ENCODE measurements around the gene REG3G.
"Not testable (repeated sequence)": the region's sequence is repeated elsewhere in the genome, so short reads cannot be mapped to it uniquely, and the experiment has no call there.

The REG3G gene

GRCh38 chr2:79026061-79026460, 559 bp downstream of the REG3G start:
- no peak for DNase-seq

- no peak for DNase-seq
Observed at GRCh38 chr2:79039944-79040343, 14.4 kb downstream of the REG3G start.

- DNase-seq: no peak
Observed at GRCh38 chr2:79041032-79041448, 15.5 kb downstream of the REG3G start.

DNA sequence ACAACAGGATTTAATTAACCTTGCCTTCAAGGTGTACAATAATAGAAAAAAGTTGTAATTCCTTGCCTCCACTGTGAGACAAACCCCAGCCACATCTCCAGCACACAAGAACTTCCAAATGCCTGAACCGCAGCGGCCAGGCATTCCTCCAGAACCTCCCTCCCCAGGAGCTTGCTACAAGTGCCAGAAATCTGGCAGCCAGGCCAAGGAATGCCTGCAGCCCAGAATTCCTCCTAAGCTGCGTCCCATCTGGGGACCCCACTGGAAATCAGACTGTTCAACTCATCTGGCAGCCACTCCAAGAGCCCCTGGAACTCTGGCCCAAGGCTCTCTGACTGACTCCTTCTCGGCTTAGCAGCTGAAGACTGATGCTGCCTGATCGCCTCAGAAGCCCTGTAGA, 28.0 kb downstream of the REG3G start:
- DNase-seq: not testable (repeated sequence)

- DNase-seq: not testable (repeated sequence)
Observed at GRCh38 chr2:79054769-79055168, 29.3 kb downstream of the REG3G start.

DNA sequence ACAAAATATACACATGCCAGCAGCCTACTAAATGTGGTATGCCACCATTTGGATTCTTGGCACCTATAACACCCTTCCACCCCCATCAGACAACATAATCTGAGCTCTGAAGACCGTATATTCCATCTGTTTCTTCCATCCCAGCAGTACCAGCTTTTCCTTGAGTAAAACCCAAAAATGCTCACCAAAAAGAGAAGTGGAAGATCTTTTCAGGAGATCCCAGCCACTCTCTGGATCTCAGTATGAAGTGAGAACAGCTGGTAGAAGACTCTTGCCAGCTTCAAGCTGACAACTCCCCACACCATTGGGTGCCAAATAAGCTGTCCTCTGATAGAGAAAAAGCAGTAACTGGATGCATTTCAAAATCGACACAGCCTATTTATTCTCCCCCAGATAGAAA, 39.7 kb downstream of the REG3G start:
- no peak for DNase-seq

DNA sequence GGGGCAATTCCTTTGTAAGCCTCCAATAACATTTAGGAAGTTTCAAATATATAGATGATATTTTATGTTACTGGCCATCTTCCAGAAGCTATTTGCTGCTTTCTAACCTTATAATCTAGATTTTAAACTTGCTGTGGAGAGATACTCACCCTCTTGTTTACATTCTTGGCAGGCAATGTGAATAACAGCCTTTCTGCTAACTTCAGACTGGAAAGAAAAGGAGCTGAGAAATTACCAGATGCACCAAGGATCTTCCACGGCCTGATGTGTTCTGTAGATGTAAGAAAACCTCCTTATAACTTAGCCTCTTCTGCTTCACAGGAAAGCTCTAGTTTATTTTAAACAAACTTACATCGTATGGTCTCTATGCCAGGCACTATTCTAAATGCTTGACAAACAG, 45.6 kb downstream of the REG3G start:
- no peak for DNase-seq

Data from NCI-H2107 (cell line).